HG02981 (cell line): Measurements from ENCODE around the gene POU5F2.

Experiments
- ATAC-seq: cut with Tn5 transposase; IDR thresholded peaks from one replicate; pipeline ENCODE4 v1.9.1; 2021; ENCODE audit warnings: mild to moderate bottlenecking, moderate library complexity; ENCODE audit not compliant: unreplicated experiment

POU5F2 gene

GRCh38 chr5:93717162-93717561 lies 24.2 kb downstream of the POU5F2 start:
- no peak for ATAC-seq

DNA sequence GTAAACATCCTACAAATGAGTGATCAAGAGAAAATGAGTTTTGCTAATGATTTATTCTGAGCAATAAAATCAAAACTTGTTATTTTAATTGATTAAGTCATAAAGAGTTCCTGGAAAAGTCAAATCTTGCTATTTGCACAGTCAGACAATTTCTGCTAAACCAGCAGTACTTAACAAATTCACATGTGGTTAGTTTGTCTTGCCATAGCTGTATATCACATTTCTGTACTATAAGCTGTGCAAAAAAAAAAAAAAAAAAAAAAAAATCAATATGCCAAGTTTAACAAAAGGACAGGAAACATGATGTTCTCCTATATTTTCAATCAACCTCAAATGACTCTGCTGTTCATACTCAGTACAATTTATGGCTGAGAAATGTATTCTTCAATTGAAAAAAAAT lies 24.9 kb downstream of the POU5F2 start:
- no peak for ATAC-seq

GRCh38 chr5:93715761-93716160 lies 25.6 kb downstream of the POU5F2 start:
- no peak for ATAC-seq

GRCh38 chr5:93715327-93715726 lies 26.1 kb downstream of the POU5F2 start:
- no peak for ATAC-seq

- no peak for ATAC-seq
Measured at GRCh38 chr5:93708442-93708841, 33.0 kb downstream of the POU5F2 start.

GRCh38 chr5:93705896-93706295 lies 35.5 kb downstream of the POU5F2 start:
- no peak for ATAC-seq

GRCh38 chr5:93704996-93705395 lies 36.4 kb downstream of the POU5F2 start:
- no peak for ATAC-seq

DNA sequence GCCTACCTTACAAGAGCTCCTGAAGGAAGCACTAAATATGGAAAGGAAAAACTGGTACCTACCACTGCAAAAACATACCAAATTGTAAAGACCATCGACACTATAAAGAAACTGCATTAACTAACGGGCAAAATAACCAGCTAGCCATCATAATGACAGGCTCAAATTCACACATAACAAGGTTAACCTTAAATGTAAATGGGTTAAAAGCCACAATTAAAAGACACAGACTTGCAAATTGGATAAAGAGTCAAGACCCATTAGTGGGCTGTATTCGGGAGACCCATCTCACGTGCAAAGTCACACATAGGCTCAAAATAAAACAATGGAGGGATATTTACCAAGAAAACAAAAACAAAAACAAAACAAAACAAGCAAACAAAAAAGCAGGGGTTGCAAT lies 49.4 kb downstream of the POU5F2 start:
- ATAC-seq: no peak
